ENCODE measurements around the gene OR6B2.

- TF ChIP-seq CTCF (IDR thresholded peaks at IDR 0.05): no peak
- TF ChIP-seq POLR2AphosphoS5 (IDR thresholded peaks at IDR 0.05): no peak
Measured at GRCh38 chr2:240051697-240052096, 21.5 kb upstream of the OR6B2 start.
